DMS153 (cell line): ENCODE data around the gene RRP1B.
"Not testable (repeated sequence)": the region's sequence is repeated elsewhere in the genome, so short reads cannot be mapped to it uniquely, and the experiment has no call there.

Experiments used
- DNase-seq: peaks from one replicate; lab custom pipeline; 2025; lab: John Stamatoyannopoulos, UW

Gene RRP1B

GRCh38 chr21:43697758-43698643, 38.6 kb downstream of the RRP1B start:
- no peak for DNase-seq

DNA sequence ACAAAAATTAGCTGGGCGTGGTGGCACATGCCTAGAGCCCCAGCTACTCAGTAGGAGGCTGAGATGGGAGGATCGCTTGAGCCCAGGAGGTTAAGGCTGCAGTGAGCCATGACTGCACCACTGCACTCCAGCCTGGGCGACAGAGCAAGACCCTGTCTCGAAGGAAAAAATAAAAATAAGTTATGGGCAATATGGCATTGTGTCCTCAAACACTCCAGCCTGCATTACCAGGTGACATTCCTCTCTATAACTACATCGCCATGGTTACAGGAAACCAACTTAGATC, 40.1 kb downstream of the RRP1B start:
- DNase-seq: not testable (repeated sequence)

DNA sequence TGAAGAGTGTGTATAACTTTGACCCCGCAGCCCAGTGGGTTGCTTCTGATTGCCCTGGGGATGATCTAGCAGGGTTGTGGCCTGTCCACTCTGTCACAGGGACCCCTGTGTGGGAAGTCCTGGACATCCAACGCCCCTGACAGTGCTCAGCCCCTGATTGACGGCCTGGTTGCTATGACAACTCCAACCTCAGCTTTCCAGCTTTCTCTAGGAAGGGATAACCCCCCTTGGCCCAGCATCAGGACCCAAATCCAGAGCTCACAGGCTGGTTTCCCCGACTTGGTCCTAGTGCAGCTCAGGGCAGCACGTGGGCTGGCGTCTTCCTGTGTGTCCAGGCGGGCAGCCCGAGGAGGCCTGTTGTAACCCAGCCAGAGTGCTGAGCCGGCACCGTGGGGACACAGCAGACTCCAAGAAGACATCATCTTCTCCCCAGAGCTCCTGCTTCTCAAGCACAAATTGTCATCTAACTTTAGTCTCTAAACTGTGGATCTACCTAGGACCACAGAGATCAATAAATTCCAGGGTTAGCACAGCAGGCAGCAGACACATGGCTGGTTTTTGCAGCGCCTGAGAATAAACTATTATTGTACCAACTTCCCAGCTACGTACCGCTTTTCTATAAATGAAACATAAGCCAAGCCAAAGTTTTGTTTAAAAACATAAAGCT, 40.7 kb downstream of the RRP1B start:
- no peak for DNase-seq

DNA sequence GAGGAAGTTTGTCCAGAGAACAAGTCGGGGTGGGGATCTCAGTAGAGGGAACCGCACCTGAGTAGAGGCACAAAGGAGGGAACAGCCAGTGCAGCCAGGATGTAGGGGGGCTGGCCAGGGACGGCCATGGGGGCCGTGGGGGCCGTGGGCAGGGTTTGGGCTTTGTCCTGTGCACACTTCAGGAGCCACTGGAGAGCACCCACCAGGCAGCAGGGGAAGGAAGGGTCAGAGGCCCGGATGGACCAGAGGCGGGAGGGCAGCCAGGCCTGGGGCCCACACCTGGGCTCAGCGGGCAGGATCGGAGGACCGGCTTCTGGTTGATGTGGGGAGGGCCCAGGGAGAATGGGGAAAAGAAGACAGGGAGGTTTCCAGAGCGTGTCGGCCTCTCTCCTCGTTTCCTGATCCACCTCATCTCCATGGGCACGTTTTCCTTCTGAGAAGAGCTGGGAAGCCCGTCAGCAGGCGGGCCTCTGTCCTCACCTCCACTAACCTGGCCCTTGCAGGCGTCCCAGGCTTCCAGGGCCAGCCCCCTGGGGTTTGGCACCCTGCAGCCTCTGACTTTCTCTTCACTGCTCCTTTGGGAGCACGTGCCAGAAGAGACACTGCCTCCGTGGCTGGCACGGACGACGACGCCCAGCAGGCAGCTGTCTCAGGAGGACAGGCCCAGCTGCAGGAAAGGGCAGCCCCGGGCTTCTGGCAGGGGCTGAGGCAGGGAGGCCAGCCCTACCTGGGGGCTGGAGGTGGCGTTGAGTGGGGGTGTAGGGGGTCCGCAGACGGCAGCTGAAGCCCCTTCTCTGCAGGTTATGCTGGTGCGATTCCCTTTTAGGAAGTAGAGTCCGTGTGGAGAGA, 42.8 kb downstream of the RRP1B start:
- no peak for DNase-seq

DNA sequence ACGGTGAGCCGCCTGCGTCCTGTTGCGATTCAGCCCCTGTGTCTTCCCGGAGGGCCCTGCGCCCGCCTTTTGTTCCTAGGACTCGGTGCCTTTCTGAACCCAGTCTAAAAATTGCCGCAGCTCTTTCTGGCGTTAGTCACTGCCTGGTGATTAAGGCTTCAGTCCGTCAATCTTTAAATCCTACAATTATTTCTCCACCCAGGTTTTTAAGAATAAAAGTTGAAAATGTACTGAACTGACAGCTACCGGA, 43.4 kb downstream of the RRP1B start:
- no peak for DNase-seq

GRCh38 chr21:43703035-43703880, 43.9 kb downstream of the RRP1B start:
- peak; percentile 34 for DNase-seq

DNA sequence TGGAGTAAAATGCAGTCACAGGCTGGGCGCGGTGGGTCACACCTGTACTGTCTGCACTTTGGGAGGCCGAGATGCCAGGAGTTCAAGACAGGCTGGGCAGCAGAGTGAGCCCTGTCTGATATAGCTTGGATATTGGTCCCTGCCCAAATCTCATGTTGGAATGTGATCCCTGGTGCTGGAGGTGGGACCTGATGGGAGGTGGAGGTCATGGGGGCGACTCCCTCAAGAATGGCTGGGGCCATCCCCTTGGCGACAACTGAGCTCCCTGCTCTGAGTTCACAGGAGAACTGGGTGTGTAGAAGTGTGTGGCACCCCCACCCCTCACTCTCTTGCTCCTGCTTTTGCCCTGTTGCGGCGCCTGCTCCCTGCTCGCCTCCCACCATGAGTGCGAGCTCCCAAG, 48.1 kb downstream of the RRP1B start:
- DNase-seq: no peak

DNA sequence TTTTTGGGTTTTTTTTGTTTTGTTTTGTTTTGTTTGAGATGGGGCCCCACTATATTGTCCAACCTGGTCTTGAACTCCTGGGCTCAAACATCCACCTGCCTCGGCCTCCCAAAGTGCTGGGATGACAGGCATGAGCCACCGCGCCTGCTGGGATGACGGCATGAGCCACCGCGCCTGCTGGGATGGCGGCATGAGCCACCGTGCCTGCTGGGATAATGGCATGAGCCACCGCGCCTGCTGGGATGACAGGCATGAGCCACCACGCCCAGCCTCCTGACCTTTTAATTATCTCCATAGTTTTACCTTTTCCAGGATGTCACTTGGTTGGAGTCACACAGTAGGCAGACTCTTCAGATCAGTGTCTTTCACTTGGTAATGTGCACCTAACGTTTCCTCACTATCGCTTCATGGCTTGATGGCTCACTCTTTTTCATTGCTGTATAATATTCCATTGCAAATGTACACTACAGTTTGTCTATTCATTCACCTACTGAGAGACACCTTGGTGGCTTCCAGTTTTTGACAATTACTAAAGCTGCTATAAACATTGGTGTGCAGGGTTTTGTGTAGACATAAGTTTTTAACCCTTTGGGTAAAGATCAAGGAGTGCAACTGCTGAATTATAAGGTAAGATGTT, 49.5 kb downstream of the RRP1B start:
- DNase-seq: no peak

DNA sequence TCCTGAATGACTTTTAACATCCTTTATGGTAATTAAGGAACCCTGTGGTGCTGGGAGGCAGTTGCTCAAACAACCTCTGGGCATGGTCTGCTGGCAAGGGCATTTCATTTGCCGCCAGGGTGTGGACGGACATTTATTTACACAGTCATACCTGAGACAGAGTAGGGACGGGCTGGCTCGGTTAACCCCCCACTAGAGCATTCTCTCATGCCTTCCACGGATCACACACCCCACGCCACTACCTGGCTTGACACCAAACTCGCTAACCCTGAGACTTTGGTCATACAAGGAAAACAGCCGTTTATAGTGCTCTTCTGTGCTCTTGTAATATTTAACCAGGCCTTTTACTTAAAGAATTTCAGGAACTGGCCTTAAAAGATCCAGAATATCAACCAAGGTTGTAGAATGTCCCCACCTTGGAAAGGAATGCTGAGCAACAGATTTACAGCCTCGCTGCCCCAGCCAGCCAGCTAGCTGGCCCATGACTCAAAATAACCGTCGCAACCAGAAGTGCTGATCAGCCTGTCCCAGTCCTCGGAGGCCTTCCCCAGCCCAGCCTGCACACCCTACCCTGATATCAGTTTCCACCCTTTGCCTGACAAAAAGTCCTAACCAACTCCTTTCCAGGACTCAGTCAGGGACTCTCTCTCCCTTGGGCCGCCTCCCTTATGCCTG, 53.0 kb downstream of the RRP1B start:
- no peak for DNase-seq

DNA sequence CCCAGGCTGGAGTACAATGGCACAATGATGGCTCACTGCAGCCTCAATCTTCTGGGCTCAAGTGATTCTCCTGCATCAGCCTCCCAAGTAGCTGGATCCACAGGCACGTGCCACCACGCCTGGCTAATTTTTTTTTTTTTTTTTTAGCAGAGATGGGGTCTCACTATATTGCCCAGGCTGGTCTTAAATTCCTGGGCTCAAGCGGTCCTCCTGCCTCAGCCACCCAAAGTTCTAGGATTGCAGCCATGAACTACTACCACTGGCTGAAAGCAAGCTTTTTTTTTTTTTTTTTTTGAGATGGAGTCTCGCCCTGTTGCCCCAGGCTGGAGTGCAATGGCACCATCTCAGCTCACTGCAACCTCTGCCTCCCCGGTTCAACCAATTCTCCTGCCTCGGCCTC, 53.8 kb downstream of the RRP1B start:
- not testable (repeated sequence) for DNase-seq

DNA sequence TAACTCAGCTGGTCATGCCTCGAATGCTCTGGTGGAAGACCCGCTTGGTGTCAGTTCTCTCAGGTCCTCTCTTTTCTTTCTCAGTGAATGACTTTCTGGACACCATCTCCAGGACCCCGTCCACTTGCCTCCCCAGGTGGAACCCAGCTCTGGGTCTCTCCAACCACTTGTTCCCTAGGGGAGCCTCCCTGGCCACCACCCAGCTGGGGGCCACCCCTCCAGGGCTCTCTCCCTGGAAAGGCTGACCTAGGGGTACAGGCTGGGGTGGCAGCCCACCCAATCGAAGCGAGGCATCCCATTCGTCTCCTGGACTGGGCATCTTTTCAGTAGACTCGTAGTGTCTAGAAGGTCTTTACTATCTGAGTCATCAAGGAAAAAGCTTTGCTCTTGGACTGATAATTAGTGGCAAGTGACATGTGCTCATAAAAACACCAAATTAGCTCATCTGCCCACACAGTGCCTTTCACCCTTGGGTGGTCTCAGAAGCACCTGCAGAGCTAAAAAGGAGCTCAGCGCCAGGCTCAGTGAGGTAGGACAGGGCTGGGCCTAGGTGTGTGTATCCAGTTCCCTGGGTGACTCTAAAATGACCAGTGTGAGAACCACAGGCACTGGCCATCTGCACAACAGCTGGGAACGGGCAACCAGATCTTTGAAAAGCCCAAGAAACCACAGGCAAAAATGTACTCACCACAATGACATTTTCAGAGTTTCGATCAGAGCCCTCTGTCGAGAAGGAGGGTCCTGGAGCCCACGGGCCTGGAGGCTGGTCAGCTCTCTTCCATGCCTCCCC, 57.2 kb downstream of the RRP1B start:
- no peak for DNase-seq

- no peak for DNase-seq
These were observed 58.0 kb downstream of the RRP1B start for GRCh38 chr21:43717166-43717853.

DNA sequence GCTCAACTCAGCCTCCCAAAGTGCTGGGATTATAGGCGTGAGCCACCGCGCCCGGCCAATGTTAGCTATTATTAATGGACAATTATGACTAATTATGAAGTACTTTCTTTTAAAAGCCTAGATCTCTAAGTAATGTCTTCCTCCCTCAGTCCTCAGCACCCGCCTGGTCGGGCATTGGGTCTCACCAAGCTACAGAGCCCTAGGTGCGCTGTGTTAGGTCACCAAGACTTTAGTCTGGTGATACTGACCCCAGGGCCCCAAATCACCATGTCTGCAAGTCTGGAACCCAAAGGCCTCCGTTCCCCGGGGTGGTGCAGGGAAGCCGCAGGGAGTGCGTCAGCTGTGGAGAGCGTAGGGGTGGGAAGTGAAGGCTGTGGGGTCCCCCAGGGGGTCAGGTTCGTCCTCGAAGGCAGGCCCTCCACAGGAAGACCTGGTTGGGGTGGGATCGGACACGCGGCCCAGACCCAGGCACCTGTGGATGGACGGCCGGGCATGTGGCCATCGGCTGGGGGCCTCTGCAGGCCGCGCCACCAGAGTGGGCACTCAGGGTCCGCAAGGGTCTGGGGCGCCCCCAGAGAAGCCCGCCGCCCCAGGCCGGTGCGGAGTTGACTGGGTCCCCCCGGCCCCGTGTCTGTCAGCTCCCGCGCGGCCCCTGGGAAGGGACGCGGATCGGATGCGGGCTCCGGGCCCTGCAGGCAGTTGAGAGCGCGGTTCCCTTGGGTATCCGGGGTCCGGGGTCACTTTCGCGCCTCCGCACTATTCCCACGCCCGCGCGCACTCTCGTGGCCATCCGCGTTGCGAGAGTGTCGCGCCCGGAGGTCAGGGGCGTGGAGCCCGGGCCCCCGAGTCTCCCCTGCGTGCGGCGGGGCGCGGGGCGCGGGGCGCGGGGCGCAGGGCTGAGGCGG, 58.9 kb downstream of the RRP1B start:
- DNase-seq: no peak

- DNase-seq: peak; percentile 72
These were observed 59.8 kb downstream of the RRP1B start, which contains the start of gene PDXK for GRCh38 chr21:43718872-43719747. PDXK (plus strand) TSS chr21:43719129; CDS start chr21:43719295, 166 bp downstream.

DNA sequence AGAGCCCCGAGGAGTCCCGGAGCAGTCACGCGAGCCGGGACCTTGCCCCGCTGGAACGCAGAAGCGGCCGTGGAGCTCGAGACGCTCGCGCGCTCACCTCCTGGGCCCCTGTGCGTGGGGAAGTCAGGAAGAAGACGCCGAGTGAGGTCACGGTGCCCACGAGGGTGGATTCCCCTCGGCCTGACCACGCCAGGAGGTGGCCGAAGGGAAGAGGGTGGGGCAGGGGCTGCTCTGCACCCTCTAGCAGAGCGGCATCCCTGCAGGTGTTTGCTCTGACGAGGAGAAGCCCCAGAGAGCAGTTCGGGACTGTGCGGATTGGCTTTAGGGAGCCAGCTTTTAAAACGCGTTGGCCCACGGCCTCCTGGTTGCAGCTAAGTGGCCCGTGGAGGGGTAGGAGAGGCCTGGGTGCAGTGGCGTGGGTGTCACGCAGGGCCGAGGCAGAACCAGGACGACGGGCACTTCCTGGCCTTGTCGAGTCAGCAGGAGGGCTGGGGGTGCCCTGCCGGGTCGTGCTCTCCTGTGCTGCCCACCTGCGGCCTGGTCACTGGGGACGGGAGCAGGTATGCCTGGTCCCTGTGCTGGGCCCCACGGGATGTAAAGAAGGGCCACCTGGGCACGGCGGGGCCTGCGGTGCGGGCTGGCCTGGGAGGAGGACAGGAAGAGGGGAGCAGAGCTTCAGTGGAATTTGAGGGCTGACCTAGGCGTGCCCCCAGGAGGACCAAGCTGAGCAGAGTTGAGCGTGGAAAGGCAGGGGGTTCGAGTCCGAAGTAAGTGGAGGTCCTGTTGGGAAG, 60.6 kb downstream of the RRP1B start:
- DNase-seq: no peak

DNA sequence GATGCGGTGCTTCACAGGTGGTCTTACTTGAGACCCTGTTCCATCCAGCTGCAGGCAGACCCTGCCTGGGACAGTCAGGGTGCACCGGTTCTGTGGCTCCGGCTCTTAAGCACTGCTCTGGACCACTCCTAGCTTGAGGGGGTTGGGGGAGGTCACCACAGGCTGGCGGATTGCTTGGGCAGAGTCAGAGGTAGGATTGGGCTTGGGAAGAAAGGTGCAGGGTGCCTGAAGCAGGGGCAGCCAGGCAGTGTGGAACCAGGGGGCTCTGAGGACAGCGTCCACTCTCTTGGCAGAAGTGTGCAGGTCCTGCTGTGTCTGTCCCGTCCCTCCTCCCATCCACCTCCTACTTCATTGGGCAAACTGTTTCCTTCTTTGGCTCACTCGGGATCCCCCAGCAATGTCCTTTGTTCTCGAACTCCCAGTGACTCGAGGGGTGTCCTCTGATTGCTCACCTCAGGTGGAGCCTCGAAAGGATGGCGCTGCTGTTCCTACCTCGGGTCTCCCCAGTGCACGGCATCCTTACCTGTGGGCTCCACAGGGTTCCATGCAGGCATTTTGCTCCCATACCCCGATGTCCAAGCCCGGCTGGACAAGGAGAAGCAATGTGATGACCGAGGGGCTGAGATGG, 61.3 kb downstream of the RRP1B start:
- no peak for DNase-seq
